GM12878 (cell line): Measurements from ENCODE around the gene MAN2A2. TPM values are rescaled to one million over a fixed set of nuclear protein-coding genes. Genes with fewer than 3 reads are reported as not detected.
A peak's percentile ranks its signal among the peaks of the same experiment; 100 is the strongest.

ENCODE experiments used
- ATAC-seq: fragments of 200-7000 bp; cut with Tn5 transposase; 3 replicates; pipeline ENCODE4 v1.9.1; 2020; ENCODE audit warnings: mild to moderate bottlenecking, moderate library complexity
- BruUV-seq: library from RNA; stranded (reverse); fragments of 400-500 nt; replicated peaks from 2 replicates; lab custom pipeline; 2021; lab: Mats Ljungman, UMichigan
- CTCF ChIA-PET: fragments of 300-600 bp; sonication (Branson Sonifier 250); formaldehyde crosslinking; extraction: SDS; loops from one replicate; lab custom pipeline; 2021; ENCODE audit warnings: inconsistent platforms; lab: Yijun Ruan, JAX
- POLR2A ChIA-PET: fragments of 350-600 bp; formaldehyde crosslinking; extraction: SDS; loops from one replicate; lab custom pipeline; 2021; ENCODE audit warnings: inconsistent platforms; lab: Charles Lee
- RAD21 ChIA-PET: fragments of 300-600 bp; sonication (Branson Sonifier 250); formaldehyde crosslinking; loops from one replicate; lab custom pipeline; 2023; ENCODE audit warnings: antibody characterized with exemption; ENCODE audit not compliant: unreplicated experiment; lab: Charles Lee
- SMC1A ChIA-PET: fragments of 300-600 bp; sonication (Branson Sonifier 250); formaldehyde crosslinking; loops from one replicate; lab custom pipeline; 2023; ENCODE audit not compliant: unreplicated experiment, uncharacterized antibody; lab: Charles Lee
- DNase-seq: peaks from one replicate; pipeline ENCODE4 v3.0.0-alpha.2; 2011; ENCODE audit warnings: low read depth, low spot score
- FAIRE-seq: peaks from 3 replicates; lab custom pipeline; 2011; peaks lifted over from hg19 to GRCh38; lab: Jason Lieb, UNC
- H2AFZ ChIP-seq: 2 replicates; pipeline ENCODE4 v1.6.0; 2011; ENCODE audit warnings: low read depth, low read length, control low read depth; ENCODE audit not compliant: control insufficient read depth
- H3K27ac ChIP-seq: 2 replicates; pipeline ENCODE4 v1.5.1; 2011; ENCODE audit warnings: control low read depth; ENCODE audit not compliant: control insufficient read depth, insufficient read depth
- H3K27me3 ChIP-seq, 2 experiments: replicated peaks in 1 of 2; 2 replicates each; pipeline versions ENCODE4 v1.6.0 to v1.6.1; 2011; ENCODE audit warnings: low read length in 1 of 2; ENCODE audit not compliant: control insufficient read depth in 2 of 2, insufficient read depth in 2 of 2
- H3K36me3 ChIP-seq, 2 experiments: 2 replicates each; pipeline ENCODE4 v1.5.1; 2011; ENCODE audit warnings: low read length in 1 of 2; ENCODE audit not compliant: control insufficient read depth in 2 of 2, insufficient read depth in 2 of 2
- H3K4me1 ChIP-seq: 2 replicates; pipeline ENCODE4 v1.6.1; 2011; ENCODE audit warnings: mild to moderate bottlenecking, low read length, moderate library complexity, mixed read lengths; ENCODE audit not compliant: control insufficient read depth, insufficient read depth
- H3K4me2 ChIP-seq: 2 replicates; pipeline ENCODE4 v1.6.0; 2011; ENCODE audit warnings: control low read depth; ENCODE audit not compliant: control insufficient read depth, insufficient read depth
- H3K4me3 ChIP-seq: fragments of 200-600 bp; sonication (generic); 2 replicates; pipeline ENCODE4 v1.5.1; 2016
- H3K79me2 ChIP-seq: 2 replicates; pipeline ENCODE4 v1.6.0; 2011; ENCODE audit warnings: low read length; ENCODE audit not compliant: control insufficient read depth, insufficient read depth
- H3K9ac ChIP-seq: 2 replicates; pipeline ENCODE4 v1.8.0; 2011; ENCODE audit warnings: low read length, control low read depth, mixed read lengths; ENCODE audit not compliant: control insufficient read depth, insufficient read depth
- H3K9me3 ChIP-seq: replicated peaks from 3 replicates; pipeline ENCODE4 v1.5.1; 2011; ENCODE audit warnings: mild to moderate bottlenecking, low read length; ENCODE audit not compliant: control insufficient read depth, insufficient read depth
- H4K20me1 ChIP-seq: 2 replicates; pipeline ENCODE4 v1.6.0; 2011; ENCODE audit not compliant: control insufficient read depth, insufficient read depth
- POLR2A ChIP-seq: IDR thresholded peaks from 2 replicates; pipeline ENCODE4 v1.6.1; 2011; ENCODE audit warnings: low read depth, mild to moderate bottlenecking, low read length
- WGBS: methylation state at CpG from one replicate; pipeline ENCODE4 v1.1.6; 2016; ENCODE audit warnings: low lambda C conversion rate; ENCODE audit not compliant: insufficient replicate concordance, insufficient coverage; ENCODE audit errors: missing lambda C conversion rate; 5-methylcytosine and 5-hydroxymethylcytosine counted together
- in situ Hi-C: fragments of 300-500 bp; cut with MboI; formaldehyde crosslinking; loops from 9 replicates; pipeline ENCODE4 v1.14.3; 2018; ENCODE audit warnings: mixed read lengths
- intact Hi-C: fragments of 100-400 bp; cut with micrococcal nuclease; formaldehyde crosslinking; loops from one replicate; pipeline ENCODE4 v1.14.2; 2022; ENCODE audit not compliant: unreplicated experiment
- polyA plus RNA-seq, 11 experiments: library from polyadenylated mRNA; depleted of rRNA in 4 of 11; unstranded in 6 of 11; stranded (reverse) in 5 of 11; fragments of >200 nt; fragmentation: Nextera tagmentation in 4 of 11; fragmentation: Illumina TruSeq in 1 of 11; extraction: Ambion mirVana in 4 of 11; extraction: Trizol in 1 of 11; gene quantifications; 1 replicate in 1 of 11; 2 replicates in 10 of 11; pipeline versions ENCODE4 v1.2.1 to v1.2.3, GENCODE V29; 2011 to 2016; ENCODE audit warnings: inconsistent platforms in 2 of 11, missing spikeins in 2 of 11, low read depth in 1 of 11
- total RNA-seq, 4 experiments: library from RNA; depleted of rRNA in 3 of 4; stranded (reverse); fragments of >200 nt in 3 of 4; fragmentation: Illumina TruSeq in 1 of 4; extraction: Trizol in 1 of 4; gene quantifications; 2 replicates each; pipeline versions ENCODE4 v1.2.1 to v1.2.3, GENCODE V29; 2013 to 2021
- TF ChIP-seq, protein P1 (sequence below): fragments of 450-650 bp; formaldehyde crosslinking; IDR thresholded peaks from 2 replicates; pipeline ENCODE4 v1.5.0; 2022; ENCODE audit warnings: mild to moderate bottlenecking, missing genetic modification characterization

Gene MAN2A2
- total and polyA plus RNA-seq, 10 of the 15 experiments (the other 5 are each of a cell fraction or from before 2014, with no cell fraction given) = 4.2 to 79.4 (median 23.2) TPM

GRCh38 chr15:90893175-90894090, 9.7 kb upstream of the MAN2A2 start:
- FAIRE-seq = no peak
- ChIA-PET CTCF (interaction anchor here (4.8 to 15.1 kb wide), 2 partner anchors 7 to 36 kb away, joined by 34 to 480 read pairs; partner anchors contain the start of genes HDDC3 and UNC45A), RAD21 (interaction anchor here (0.9 to 5.0 kb wide), 2 partner anchors 37 to 402 kb away, joined by 3 to 58 read pairs; partner anchors contain the start of gene HDDC3), SMC1A (interaction anchor here (0.9 kb wide), 1 partner anchor 39 kb away, joined by 4 read pairs; the partner anchor contains the start of gene HDDC3), POLR2A (interaction anchor here (0.5 to 5.4 kb wide), 2 partner anchors 37 to 374 kb away, joined by 3 to 29 read pairs; partner anchors contain the start of gene HDDC3)
- Histone ChIP-seq H2AFZ (no peak overlapping the region), H3K4me3 (no peak overlapping the region), H3K79me2 (no peaks in the 10 kb centered on the region), H4K20me1 (no peaks in the 10 kb centered on the region), H3K4me2 (no peak overlapping the region), H3K9ac (no peak overlapping the region), H3K9me3 (no peaks in the 10 kb centered on the region), H3K27ac (no peak overlapping the region), H3K4me1 (peaks cover 17% of the 10 kb centered on the region), H3K36me3 (no peaks in the 10 kb centered on the region; a peak in 2 of 4 replicates), H3K27me3 (no peaks in the 10 kb centered on the region)
- in situ Hi-C loops = no loop called here
- BruUV-seq = no TSS peak
- no peak for ATAC-seq
- intact Hi-C loops = no loop called here
- DNase-seq = no peak
- peak; percentile 18; the same call in 1 of the 2 replicates for TF ChIP-seq POLR2A
- TF ChIP-seq, protein P1, sequence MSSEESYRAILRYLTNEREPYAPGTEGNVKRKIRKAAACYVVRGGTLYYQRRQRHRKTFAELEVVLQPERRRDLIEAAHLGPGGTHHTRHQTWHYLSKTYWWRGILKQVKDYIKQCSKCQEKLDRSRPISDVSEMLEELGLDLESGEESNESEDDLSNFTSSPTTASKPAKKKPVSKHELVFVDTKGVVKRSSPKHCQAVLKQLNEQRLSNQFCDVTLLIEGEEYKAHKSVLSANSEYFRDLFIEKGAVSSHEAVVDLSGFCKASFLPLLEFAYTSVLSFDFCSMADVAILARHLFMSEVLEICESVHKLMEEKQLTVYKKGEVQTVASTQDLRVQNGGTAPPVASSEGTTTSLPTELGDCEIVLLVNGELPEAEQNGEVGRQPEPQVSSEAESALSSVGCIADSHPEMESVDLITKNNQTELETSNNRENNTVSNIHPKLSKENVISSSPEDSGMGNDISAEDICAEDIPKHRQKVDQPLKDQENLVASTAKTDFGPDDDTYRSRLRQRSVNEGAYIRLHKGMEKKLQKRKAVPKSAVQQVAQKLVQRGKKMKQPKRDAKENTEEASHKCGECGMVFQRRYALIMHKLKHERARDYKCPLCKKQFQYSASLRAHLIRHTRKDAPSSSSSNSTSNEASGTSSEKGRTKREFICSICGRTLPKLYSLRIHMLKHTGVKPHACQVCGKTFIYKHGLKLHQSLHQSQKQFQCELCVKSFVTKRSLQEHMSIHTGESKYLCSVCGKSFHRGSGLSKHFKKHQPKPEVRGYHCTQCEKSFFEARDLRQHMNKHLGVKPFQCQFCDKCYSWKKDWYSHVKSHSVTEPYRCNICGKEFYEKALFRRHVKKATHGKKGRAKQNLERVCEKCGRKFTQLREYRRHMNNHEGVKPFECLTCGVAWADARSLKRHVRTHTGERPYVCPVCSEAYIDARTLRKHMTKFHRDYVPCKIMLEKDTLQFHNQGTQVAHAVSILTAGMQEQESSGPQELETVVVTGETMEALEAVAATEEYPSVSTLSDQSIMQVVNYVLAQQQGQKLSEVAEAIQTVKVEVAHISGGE (CRISPR knock-in tag) = no peak
- WGBS = 94% methylated on average over 28 of the region's 33 CpGs
